Neural cell (in vitro differentiated cells): ENCODE measurements around the gene PC. TPM values are rescaled to one million over a fixed set of nuclear protein-coding genes. Genes with fewer than 3 reads are reported as not detected.
"Not testable (repeated sequence)": the region's sequence is repeated elsewhere in the genome, so short reads cannot be mapped to it uniquely, and the experiment has no call there.

Experiments used
- H2AFZ ChIP-seq: fragments of 200-600, 300-800 bp; sonication (generic), shearing (Covaris generic); 2 replicates; pipeline ENCODE4 v1.6.0; 2014; ENCODE audit warnings: low read depth, mild to moderate bottlenecking, antibody characterized with exemption, low read length, moderate library complexity
- H3F3A ChIP-seq: fragments of 200-600 bp; shearing (Covaris generic); 2 replicates; pipeline ENCODE4 v1.6.1; 2016; ENCODE audit warnings: mild to moderate bottlenecking, moderate library complexity, mixed read lengths, antibody characterized with exemption, low read length; ENCODE audit not compliant: insufficient read depth, poor library complexity, severe bottlenecking
- H3K27ac ChIP-seq: fragments of 200-600, 300-800 bp; sonication (generic), shearing (Covaris generic); 2 replicates; pipeline ENCODE4 v1.5.1; 2014; ENCODE audit warnings: mild to moderate bottlenecking, low read length, moderate library complexity
- H3K27me3 ChIP-seq: fragments of 300-800, 200-600 bp; sonication (generic), shearing (Covaris generic); 2 replicates; pipeline ENCODE4 v1.6.0; 2014; ENCODE audit warnings: mild to moderate bottlenecking, low read depth, low read length, moderate library complexity; ENCODE audit not compliant: insufficient read depth
- H3K36me3 ChIP-seq: fragments of 300-800, 200-600 bp; sonication (generic), shearing (Covaris generic); 2 replicates; pipeline ENCODE4 v1.5.1; 2014; ENCODE audit warnings: mild to moderate bottlenecking, antibody characterized with exemption, low read length, moderate library complexity; ENCODE audit not compliant: insufficient read depth
- H3K4me2 ChIP-seq: fragments of 300-800, 200-600 bp; sonication (generic), shearing (Covaris generic); 2 replicates; pipeline ENCODE4 v1.6.0; 2014; ENCODE audit warnings: mild to moderate bottlenecking, low read length
- H3K4me3 ChIP-seq: fragments of 300-800, 200-600 bp; sonication (generic), shearing (Covaris generic); 2 replicates; pipeline ENCODE4 v1.5.1; 2014; ENCODE audit warnings: mild to moderate bottlenecking, low read length, moderate library complexity
- H3K79me2 ChIP-seq: fragments of 200-600 bp; shearing (Covaris generic); replicated peaks from 2 replicates; pipeline ENCODE4 v1.6.0; 2014; ENCODE audit warnings: mild to moderate bottlenecking, low read length, moderate library complexity; ENCODE audit not compliant: insufficient read depth
- H3K9ac ChIP-seq: fragments of 300-800, 200-600 bp; sonication (generic), shearing (Covaris generic); 2 replicates; pipeline ENCODE4 v1.6.1; 2016; ENCODE audit warnings: mild to moderate bottlenecking, low read length, mixed read lengths
- H3K9me2 ChIP-seq: fragments of 200-600 bp; shearing (Covaris generic); 2 replicates; pipeline ENCODE4 v1.6.1; 2016; ENCODE audit warnings: mild to moderate bottlenecking, low read length, mixed read lengths; ENCODE audit not compliant: insufficient read depth
- H3K9me3 ChIP-seq: fragments of 200-600, 300-800 bp; sonication (generic), shearing (Covaris generic); 2 replicates; pipeline ENCODE4 v1.6.1; 2016; ENCODE audit warnings: mild to moderate bottlenecking, mixed run types, low read length, moderate library complexity, mixed read lengths
- H4K20me1 ChIP-seq: fragments of 200-600 bp; shearing (Covaris generic); 2 replicates; pipeline ENCODE4 v1.6.1; 2016; ENCODE audit warnings: mild to moderate bottlenecking, mixed run types; ENCODE audit not compliant: insufficient read depth
- CTCF ChIP-seq: fragments of 450-650 bp; IDR thresholded peaks from 2 replicates; pipeline ENCODE4 v1.5.1; 2014; ENCODE audit warnings: antibody characterized with exemption, mild to moderate bottlenecking, moderate library complexity; ENCODE audit not compliant: poor library complexity, severe bottlenecking
- EP300 ChIP-seq: fragments of 450-650 bp; conservative IDR thresholded peaks from 2 replicates; pipeline ENCODE4 v1.6.1; 2014; ENCODE audit warnings: antibody characterized with exemption, mild to moderate bottlenecking, moderate library complexity; ENCODE audit not compliant: poor library complexity, severe bottlenecking
- EZH2 ChIP-seq: fragments of 200-600, 300-800 bp; shearing (Covaris generic), sonication (generic); IDR thresholded peaks from 2 replicates; pipeline ENCODE4 v1.6.1; 2014; ENCODE audit warnings: antibody characterized with exemption, low read length, borderline replicate concordance, mild to moderate bottlenecking; ENCODE audit not compliant: insufficient read depth, poor library complexity, severe bottlenecking
- MXI1 ChIP-seq: fragments of 450-650 bp; conservative IDR thresholded peaks from 2 replicates; pipeline ENCODE4 v1.6.1; 2014; ENCODE audit warnings: antibody characterized with exemption, mild to moderate bottlenecking; ENCODE audit not compliant: poor library complexity, severe bottlenecking
- POLR2AphosphoS5 ChIP-seq: IDR thresholded peaks from 2 replicates; pipeline ENCODE4 v1.6.1; 2012
- RAD21 ChIP-seq: fragments of 450-650 bp; conservative IDR thresholded peaks from 2 replicates; pipeline ENCODE4 v1.6.1; 2014; ENCODE audit warnings: antibody characterized with exemption, mild to moderate bottlenecking, moderate library complexity
- SMC3 ChIP-seq: fragments of 450-650 bp; conservative IDR thresholded peaks from 2 replicates; pipeline ENCODE4 v1.6.1; 2014; ENCODE audit warnings: antibody characterized with exemption, mild to moderate bottlenecking, moderate library complexity; ENCODE audit not compliant: poor library complexity
- TAF1 ChIP-seq: IDR thresholded peaks from 2 replicates; pipeline ENCODE4 v1.6.1; 2012; ENCODE audit warnings: low read depth
- polyA plus RNA-seq: library from polyadenylated mRNA; depleted of rRNA; stranded (reverse); fragments of >200 nt; gene quantifications from 2 replicates; pipeline ENCODE4 v1.2.3, GENCODE V29; 2014
- TF ChIP-seq, protein P1 (sequence below): IDR thresholded peaks from 2 replicates; pipeline ENCODE4 v1.6.1; 2012; ENCODE audit warnings: borderline replicate concordance

Gene PC
- polyA plus RNA-seq, 1 donor from 2014 or later, result 8.9 TPM

GRCh38 chr11:66996609-66997273 lies 38.6 kb upstream of the PC start:
- Histone ChIP-seq H3K9me3 (no peaks in the 10 kb centered on the region), H3K9me2 (no peaks in the 10 kb centered on the region), H3K4me3 (no peak overlapping the region), H3K27ac (no peak overlapping the region), H4K20me1 (no peaks in the 10 kb centered on the region), H3F3A (no peaks in the 10 kb centered on the region), H3K36me3 (no peaks in the 10 kb centered on the region), H3K27me3 (no peaks in the 10 kb centered on the region), H3K4me2 (no peak overlapping the region), H3K79me2 (no peaks in the 10 kb centered on the region), H2AFZ (no peak overlapping the region), H3K9ac (no peak overlapping the region)
- TF ChIP-seq CTCF (no peak), TAF1 (no peak), RAD21 (no peak), EZH2 (no peak), MXI1 (no peak), SMC3 (no peak), EP300 (no peak), POLR2AphosphoS5 (no peak)
- TF ChIP-seq, protein P1, sequence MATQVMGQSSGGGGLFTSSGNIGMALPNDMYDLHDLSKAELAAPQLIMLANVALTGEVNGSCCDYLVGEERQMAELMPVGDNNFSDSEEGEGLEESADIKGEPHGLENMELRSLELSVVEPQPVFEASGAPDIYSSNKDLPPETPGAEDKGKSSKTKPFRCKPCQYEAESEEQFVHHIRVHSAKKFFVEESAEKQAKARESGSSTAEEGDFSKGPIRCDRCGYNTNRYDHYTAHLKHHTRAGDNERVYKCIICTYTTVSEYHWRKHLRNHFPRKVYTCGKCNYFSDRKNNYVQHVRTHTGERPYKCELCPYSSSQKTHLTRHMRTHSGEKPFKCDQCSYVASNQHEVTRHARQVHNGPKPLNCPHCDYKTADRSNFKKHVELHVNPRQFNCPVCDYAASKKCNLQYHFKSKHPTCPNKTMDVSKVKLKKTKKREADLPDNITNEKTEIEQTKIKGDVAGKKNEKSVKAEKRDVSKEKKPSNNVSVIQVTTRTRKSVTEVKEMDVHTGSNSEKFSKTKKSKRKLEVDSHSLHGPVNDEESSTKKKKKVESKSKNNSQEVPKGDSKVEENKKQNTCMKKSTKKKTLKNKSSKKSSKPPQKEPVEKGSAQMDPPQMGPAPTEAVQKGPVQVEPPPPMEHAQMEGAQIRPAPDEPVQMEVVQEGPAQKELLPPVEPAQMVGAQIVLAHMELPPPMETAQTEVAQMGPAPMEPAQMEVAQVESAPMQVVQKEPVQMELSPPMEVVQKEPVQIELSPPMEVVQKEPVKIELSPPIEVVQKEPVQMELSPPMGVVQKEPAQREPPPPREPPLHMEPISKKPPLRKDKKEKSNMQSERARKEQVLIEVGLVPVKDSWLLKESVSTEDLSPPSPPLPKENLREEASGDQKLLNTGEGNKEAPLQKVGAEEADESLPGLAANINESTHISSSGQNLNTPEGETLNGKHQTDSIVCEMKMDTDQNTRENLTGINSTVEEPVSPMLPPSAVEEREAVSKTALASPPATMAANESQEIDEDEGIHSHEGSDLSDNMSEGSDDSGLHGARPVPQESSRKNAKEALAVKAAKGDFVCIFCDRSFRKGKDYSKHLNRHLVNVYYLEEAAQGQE, result no peak

DNA sequence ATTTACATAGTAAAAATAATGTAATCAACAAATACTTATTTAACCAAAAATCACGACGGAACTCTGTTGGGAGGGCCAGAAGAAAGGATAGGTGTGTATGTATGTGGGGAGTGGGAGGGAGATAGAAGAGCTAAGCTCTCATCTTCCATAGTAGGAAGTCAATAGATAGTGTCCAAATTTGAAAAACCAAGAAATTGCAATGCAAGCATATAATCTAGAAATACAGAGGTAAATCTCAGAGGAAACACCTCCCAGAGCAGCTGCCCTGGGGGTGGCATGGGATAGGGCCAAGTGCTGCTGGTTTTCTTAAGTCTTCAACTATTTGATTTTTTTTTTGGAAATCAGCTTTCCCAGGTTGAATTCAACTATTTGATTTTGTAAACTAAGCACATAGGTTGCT lies 33.9 kb upstream of the PC start:
- Histone ChIP-seq H3K9ac (no peak overlapping the region), H3K9me2 (no peaks in the 10 kb centered on the region), H2AFZ (no peak overlapping the region), H3K9me3 (no peaks in the 10 kb centered on the region), H3K36me3 (no peaks in the 10 kb centered on the region), H3K4me3 (no peak overlapping the region), H3K79me2 (no peaks in the 10 kb centered on the region), H3F3A (no peaks in the 10 kb centered on the region), H3K27me3 (no peaks in the 10 kb centered on the region), H4K20me1 (no peaks in the 10 kb centered on the region), H3K27ac (no peak overlapping the region), H3K4me2 (no peak overlapping the region)
- TF ChIP-seq CTCF (no peak), SMC3 (no peak), MXI1 (no peak), EZH2 (no peak), TAF1 (no peak), RAD21 (no peak), POLR2AphosphoS5 (no peak), EP300 (no peak)
- TF ChIP-seq, protein P1, result no peak

DNA sequence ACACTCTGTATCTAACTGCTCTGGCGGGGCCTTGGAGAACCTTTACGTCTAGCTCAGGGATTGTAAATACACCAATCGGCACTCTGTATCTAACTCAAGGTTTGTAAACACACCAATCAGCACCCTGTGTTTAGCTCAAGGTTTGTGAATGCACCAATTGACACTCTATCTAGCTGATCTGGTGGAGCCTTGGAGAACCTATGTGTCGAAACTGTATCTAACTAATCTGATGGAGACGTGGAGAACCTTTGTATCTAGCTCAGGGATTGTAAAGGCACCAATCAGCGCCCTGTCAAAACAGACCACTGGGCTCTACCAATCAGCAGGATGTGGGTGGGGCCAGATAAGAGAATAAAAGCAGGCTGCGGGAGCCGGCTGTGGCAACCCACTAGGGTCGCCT lies 31.2 kb upstream of the PC start:
- not testable (repeated sequence) for H3K4me2 ChIP-seq, H3K36me3 ChIP-seq, H3K27ac ChIP-seq, H3K9ac ChIP-seq, H3K9me2 ChIP-seq, H3K4me3 ChIP-seq, H3F3A ChIP-seq, H4K20me1 ChIP-seq, H3K27me3 ChIP-seq, H2AFZ ChIP-seq, H3K79me2 ChIP-seq, H3K9me3 ChIP-seq
